ENCODE measurements around the gene CFAP161. TPM values are rescaled to one million over a fixed set of nuclear protein-coding genes. Genes with fewer than 3 reads are reported as not detected.

Gene CFAP161, protein sequence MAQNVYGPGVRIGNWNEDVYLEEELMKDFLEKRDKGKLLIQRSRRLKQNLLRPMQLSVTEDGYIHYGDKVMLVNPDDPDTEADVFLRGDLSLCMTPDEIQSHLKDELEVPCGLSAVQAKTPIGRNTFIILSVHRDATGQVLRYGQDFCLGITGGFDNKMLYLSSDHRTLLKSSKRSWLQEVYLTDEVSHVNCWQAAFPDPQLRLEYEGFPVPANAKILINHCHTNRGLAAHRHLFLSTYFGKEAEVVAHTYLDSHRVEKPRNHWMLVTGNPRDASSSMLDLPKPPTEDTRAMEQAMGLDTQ
- 0.36 TPM for total RNA-seq

DNA sequence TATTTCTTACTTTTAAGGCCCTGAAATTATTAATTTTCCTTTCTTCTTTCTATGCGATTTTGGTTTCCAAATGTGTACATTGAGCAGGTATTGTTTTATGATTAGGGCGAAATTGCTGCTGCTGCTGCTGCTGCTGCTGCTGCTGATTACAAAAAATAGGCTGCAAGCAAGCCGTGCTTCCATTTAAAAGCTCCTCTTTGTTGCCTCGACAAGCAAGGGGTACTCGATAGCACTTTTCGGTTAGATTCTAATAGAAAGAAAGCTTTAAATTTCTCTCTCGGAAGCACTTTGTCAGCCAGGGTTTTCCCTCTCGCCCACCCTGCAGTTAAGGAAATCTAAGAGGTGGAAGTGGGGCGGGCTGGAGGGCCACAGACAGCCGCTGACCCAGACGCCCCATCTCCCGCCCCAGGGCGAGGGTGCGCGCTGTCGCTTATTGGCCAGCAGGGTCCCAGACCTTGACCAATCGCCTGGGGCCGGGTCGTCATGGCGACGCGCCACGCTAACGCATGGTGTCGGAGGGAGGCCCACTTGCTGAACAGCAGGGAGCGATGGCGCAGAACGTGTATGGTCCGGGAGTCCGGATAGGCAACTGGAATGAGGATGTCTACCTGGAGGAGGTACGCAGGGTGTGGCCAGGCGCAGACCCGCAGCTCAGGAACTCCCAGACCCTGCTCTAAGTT lies at the start of gene CFAP161:
TSS of gene CFAP161 (plus strand) at position 489 of the 680 bp plus-strand sequence. CDS start at position 549, 60 bp downstream.
- peak; percentile 70 for ATAC-seq

DNA sequence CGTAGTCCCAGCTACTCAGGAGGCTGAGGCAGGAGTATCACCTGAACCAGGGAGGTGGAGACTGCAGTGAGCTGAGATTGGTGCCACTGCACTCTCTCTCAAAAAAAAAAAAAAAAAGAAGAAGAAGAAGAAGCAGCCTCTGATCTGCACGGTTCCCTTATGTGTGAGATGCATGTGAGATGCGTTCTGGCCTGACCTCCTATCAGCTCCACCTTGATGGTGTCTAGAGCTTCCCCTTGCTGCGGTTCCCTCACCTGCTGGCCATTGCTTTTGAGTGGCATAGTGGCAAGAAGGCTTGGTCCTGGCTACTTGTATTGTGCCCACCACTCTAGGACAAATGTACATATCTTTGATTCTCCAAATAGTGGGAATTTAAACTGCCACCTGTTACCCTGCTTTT lies 49.4 kb upstream of the CFAP161 start:
- no peak for ATAC-seq

DNA sequence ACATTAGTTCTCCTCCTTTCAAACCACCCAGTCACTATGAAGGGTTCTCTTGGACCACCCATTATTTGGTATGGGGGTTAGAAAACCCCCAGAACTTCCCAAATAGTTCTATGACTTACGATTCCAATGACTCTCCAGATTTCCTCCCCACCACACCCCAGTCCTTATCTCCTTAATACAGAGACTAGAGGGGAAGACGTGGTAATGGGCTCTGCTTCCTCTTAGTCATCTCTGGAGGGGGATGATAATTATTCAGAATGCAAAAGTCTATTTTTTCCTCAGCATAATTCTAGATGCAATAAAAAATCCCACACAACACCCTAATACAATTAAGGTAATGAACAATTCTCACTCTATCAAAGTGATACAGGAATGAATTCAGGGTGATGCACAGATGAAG lies 48.9 kb upstream of the CFAP161 start:
- no peak for ATAC-seq

DNA sequence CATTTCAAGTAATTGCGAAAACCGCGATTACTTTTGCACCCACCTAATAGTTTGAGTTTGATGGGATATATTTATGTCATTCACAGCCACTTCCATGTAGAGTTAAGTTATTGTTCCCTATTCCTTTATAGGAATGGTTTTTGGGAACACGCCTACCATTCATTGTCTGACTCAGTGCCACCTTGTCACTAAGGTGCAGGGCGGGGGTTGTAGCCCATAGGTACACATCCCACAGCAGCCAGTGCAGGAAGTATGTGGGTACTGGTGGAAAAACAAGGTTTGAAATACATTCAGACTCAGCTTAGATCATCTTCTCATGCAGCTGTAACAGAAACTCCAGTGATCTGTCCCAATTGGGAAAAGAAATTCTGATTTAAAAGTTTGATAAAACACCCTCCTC lies 48.2 kb upstream of the CFAP161 start:
- no peak for ATAC-seq

DNA sequence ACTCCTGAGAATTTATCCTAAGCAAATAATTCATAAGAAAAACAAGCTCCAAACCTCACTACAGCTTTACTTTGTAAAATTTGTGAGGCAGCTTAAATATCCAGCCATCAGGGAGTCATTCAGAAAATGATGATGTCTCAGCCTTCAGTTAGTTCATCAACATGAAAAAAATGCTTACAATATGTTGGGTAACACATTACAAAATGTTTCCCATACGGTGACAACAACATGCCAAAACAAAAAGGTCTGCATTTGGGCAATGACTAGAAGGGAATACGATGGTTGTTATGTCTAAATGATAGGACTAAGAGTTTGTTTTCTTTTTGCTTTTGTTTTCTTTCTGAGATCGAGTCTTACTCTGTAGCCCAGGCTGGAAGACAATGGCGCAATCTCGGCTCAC lies 47.0 kb upstream of the CFAP161 start:
- ATAC-seq, result no peak

DNA sequence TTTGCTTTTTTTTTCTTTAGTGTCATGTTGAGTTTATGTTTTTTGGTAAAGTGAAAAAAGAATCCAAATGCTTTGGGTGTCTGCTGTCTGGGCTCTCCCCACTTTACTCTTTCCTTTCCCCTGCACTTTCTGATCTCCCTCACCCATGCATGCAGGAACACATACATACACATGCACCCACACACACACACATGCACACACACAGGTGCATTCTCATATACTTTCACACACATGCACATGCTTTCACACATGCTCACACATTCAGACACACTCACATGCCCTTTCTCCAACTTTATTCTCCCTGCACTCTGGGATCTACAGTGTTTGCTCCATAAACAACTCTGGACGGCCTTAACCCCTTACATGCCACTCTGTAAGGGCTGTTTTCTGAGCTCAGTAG lies 46.4 kb upstream of the CFAP161 start:
- no peak for ATAC-seq

DNA sequence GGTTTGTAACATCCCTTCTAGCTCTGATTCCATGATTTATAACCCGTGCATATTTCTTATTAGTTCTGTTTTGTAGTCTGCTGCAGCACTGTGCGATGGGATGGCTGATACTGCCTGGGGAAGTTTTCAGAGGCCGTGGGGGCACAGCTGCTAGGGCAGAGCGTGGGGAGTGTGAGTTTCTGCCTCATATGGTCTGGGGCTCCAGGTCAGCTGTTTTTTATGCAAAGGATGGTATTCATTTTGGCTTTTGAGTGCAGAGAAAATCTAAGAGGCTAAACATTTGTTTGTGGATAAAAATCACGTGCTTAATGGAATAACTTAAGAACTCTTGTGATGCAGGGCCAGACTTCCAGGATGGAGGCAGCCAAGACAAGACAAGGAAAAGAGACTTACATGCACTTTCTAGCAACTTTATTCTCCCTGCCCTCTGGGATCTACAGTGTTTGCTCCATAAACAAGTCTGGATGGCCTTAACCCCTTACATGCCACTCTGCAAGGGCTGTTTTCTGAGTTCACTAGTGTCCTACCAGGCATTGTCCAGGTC lies 45.5 kb upstream of the CFAP161 start:
- ATAC-seq, result no peak

DNA sequence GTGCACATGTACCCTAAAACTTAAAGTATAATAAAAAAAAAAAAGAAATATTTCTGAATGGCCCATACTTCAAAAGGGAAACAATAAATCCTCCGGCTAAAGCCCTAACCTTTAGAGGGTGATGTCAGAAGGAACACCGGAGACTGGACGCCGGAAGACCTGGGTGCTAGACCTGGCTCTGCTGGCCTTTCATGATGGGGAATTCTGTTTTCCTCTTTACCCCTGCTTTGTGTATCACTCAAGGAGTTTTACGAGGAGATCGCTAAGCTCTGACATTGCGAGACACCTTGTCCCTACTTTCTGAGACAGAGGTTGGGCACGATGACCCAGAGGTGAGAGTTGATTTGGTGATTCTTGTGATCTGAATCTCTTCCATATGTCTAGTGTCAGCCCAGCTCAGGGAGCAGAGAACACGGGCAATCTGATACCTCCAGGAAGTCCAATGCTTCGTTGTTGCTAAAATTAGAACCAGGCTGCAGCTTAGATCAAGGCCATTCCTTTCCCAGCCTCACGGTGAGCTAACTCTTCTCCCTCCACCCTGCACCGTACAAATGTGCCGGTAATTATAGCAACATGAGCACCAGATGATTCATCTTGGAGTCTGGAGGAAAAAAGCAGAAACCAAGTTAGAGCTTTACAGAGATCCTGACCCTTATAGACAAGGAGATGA lies 42.0 kb upstream of the CFAP161 start:
- peak; percentile 43 for ATAC-seq

DNA sequence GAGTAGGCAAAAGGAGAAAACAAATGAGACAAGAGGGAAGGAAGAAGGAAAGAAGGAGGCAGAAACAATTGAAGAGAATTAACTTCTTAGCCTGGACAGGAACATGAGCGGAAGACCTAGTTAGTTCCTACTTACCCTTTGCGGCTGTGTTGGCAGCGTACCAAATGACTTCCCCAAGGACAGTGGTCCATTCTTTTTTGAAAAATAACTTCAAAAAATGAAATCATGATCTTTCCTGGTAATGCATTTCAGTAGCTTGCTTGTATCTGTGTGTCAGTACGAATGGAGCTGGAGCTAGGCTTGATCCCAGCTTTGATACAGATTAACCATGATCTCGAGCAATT lies 41.5 kb upstream of the CFAP161 start:
- no peak for ATAC-seq

DNA sequence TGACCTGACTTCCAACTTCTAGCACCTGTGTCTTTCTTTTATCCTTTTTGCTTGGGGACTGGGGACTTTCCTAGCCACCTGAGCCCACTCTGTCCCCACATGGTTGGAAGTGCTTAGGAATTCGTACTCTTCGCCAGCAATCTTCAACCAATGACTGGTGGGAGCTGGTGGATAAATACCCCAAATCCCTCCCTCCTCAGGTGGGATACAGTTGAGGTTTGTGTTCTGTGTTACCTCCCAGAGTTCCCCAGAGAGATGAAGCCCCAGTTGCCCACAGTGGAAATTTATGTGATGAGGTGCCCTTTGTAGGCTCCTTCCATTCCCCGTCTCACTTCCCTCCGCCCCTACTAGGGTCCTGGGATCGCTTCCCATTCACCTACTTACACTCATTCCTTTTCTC lies 40.1 kb upstream of the CFAP161 start:
- ATAC-seq, result no peak

DNA sequence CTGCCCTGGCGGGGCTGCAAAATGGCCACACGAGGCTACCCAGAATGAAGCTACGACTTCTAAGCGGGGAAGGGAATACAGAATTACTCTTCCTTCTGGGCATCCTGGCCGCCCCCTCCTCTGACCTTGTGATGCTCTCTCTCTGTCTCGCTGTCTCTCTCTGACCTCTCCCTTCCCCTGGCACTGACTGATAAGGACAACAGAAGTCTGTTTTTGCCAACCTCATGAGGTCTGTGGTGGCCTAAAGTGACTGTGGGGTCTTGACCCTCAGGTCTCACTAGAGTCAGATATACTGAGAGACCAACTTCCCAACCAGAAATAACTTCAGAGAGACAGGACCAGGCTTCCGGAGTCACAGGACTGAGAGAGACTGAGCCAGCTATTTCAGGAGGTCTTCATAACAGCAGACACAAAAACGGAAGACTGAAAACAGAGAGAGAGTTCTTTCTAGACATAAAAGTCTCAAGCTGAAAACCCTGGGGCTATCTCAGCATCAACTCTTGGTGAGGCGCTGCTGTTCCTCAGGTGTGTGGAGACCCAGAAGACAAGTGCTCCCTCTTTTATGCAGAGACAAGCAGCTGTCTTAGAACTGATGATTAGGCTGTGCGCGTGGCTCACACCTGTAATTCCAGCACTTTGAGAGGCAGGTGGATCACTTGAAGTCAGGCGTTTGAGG lies 38.2 kb upstream of the CFAP161 start:
- no peak for ATAC-seq

DNA sequence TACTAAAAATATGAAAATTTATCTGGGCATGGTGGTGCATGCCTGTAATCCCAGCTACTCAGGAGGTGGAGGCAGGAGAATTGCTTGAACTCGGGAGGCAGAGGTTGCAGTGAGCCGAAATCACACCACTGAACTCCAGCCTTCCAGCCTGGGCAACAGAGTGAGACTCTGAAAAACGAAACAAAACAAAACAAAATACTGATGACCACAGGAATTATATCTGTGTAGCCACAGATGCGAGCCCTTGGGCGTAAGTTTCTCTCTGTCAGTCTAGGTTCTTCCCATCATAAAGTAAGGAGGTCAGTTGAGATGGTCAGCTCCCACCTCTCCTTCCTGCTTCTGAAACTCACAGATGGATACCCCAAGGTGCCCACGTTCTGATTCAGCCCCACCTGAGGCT lies 37.7 kb upstream of the CFAP161 start:
- ATAC-seq, result no peak

DNA sequence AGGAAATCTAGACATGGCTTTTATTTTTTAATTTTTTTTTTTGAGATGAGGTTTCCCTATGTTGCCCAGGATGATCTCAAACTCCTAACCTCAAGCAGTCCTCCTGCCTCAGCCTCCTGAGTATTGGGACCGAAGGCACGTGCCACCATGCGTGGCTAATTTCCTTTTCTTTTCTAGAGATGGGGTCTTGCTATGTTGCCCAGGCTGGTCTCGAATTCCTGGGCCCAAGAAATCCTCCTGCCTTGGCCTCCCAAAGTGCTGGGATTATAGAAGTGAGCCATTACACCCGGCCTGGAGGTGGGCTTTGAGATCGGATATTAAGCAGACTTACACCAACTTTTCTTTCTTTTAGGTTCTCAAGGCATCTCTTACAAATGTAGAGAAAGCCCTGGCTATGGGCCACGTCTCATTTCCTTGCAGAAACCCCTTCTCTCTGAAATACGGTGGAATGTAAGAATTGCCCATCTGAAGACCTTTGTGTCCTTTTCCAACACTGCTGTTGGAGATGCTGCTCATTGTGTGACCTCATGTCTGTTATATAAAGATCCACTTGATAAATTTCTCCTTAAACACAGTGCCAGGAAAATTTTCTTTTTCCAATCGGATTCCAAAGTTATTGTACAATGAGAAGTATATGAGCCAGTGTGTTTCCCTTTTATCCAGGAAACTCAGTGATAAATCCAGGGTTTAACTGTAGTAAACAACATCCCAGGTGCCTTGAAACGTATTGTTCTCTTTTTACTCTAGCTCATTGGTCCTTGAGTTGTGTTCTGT lies 36.8 kb upstream of the CFAP161 start:
- no peak for ATAC-seq

DNA sequence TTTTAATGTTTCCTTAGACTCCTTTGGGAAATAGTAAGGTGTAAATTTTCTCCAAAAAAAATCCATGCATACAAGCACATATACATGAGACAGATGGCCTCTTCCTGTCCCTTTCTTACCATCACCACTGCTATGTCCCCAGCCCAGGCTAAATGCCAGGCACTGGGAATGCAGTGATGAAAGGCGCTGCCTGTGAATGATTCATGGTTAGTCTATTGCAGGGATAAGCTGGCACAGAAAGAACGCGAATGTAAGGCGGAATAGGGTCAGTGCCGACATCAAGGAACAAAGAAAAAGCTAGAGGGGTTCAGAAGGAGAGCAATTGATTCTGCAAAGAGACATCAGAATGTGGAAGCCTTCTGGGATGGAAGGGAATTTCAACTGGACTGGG lies 36.2 kb upstream of the CFAP161 start:
- ATAC-seq, result no peak

DNA sequence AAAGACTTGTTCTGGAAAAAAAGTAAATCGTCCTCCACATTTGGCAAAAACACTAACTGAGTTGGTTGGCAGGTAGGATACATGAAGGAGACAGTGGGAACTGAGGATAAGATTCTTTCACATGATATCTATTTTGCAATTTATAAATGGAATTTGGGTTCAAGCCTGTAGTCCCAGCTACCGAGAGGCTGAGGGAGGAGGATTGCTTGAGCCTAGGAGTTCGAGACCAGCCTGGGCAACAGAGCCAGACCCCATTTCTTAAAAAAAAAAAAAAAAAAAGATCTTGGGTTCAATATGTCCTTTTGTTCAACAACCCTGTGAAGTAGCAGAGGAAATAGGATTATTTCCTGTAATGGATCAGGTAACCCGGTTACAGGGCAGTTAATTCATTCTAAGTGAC lies 35.7 kb upstream of the CFAP161 start:
- ATAC-seq, result no peak

DNA sequence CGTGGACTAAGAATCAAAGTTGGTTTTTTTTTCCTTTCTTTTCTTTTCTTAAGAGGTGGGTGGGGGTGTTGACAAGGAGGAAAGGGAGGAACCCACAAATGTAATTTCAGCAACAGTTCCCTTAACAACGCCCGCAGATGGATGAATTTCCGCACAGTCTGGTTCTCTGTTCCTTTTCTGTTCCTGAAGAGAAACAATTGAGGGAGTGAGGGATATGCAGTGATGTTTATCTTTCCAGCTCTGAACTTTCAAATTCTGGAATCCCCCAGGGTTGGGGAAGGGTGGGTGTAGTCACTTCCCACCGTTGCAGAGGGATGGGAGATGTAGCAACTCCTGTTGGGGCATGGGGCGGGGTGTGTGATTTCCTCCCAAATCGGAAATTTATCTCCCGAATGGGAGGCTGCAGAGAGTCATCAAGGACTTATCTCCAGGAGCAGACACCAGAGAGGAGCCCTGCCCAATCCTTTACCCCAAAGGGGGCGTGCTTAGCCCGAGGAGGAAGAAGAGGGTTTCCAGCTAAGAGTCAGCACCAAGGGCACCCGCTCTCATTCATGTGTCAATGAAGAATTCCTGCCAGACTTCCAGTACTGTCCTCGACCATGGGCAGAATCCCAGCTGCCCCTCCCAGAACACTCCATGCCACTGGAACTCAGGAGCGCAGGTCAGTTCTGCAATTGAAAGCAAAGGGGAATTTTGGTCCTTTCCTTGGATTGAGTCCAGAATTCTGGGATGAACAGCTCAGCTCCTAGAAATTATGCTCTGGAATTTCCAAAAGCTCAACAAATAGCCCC lies 35.0 kb upstream of the CFAP161 start:
- ATAC-seq, result peak; percentile 49

DNA sequence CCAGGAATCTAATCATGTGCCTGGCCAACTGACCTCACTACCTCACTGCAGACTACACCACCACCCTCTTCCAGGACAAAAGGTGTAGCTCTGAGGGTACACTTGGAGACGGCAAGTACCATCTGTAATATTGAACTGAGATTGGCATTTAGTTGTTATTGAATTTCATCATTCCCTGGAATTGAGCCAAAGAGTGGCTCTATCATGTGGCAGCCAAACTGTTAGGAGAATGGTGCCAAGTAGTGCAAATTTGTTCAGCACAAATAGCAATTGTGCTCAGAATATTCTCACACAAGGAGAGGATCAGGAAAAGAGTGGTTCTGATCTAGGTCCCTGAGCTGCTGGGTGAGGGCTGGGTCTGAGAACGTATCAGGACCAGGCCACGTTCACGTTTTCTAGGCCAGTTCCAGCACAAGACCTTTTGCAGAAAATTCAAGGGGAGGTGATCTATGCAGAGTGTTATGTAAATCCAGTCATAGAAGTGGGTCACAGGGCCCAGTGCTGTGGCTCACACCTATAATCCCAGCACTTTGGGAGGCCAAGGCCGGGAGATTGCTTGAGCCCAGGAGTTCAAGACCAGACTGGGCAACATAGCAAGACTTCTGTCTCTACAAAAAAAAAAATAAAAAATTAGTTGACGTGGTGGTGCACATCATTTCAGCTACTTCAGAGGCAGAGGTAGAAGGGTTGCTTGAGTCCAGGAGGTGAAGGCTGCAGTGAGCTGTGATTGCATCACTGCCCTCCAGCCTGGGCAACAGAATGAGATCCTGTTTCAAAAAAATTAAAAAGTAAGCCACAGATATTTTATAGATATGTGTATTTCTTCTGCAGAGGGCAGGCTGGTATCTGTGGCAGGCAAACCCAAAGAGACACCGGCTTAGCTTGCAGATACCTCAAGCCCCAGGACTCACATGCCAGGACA lies 31.9 kb upstream of the CFAP161 start:
- no peak for ATAC-seq

DNA sequence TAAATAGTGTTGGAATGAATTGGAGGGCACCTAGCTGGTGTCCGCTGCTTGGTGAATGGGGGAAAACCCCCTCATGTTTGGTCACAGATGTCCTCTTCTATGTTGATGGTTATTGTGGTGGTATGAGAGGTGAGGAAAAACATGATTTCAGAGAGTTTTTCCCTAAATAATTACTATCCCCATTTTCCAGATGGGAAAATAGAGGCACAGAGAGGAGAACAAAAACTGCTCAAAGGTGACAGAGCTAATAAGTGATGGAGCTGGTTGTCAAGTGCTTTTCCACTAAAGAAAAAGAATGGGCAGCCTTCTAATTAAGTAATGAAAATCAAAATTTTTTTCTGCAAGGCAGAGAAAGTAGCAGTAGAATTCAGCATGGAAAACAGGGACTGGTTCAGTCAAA lies 30.2 kb upstream of the CFAP161 start:
- ATAC-seq, result no peak

DNA sequence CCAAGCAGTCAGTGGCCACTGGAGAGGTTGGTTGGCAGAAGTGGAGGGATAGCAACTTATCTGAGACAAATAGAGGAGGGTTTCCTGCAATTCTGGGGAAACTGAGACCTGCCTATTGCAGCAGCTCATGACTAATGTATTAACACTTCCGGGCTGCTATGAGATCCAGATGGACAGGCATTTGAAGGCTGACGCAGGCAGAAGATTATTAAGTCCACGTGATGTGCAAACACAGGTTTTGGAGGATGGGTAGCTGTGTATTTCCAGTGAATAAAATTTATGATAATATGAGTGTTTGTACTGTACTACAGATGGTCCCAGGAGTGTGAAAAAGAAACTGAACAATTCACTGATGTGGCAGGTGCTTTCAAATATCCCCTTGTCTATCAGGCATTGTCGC lies 28.5 kb upstream of the CFAP161 start:
- ATAC-seq, result peak; percentile 37

DNA sequence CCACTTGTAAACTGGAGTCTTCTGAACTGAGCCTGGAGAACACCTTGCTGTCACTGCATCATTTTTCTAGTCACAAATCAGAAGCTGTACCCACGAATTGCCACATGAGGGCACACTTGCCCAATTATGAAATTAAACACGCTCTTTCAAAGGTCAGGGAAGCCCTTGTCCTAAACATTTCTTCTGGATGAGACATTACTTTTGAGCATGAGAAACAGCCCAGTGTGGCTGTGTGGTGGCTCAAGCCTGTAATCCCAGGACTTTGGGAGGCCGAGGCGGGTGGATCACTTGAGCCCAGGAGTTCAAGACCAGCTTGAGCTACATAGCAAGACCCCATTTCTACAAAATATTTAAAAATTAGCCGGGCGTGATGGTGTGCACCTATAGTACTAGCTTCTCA lies 27.5 kb upstream of the CFAP161 start:
- peak; percentile 71 for ATAC-seq
